Measurements from ENCODE around the gene KCP. TPM values are rescaled to one million over a fixed set of nuclear protein-coding genes. Genes with fewer than 3 reads are reported as not detected.

KCP gene
- polyA plus RNA-seq, 1 donor from 2014 or later = 0.31 TPM

GRCh38 chr7:128865996-128866877 lies 44.3 kb downstream of the KCP start:
- H3K4me3 ChIP-seq (ENCODE audit: low read length) = no peak overlapping the region
- TF ChIP-seq REST (IDR thresholded peaks at IDR 0.05; ENCODE audit: borderline replicate concordance) (no peak), RAD21 (conservative IDR thresholded peaks at IDR 0.05) (no peak), EZH2 (IDR thresholded peaks at IDR 0.05; ENCODE audit: borderline replicate concordance, insufficient read depth, low read length, poor library complexity, severe bottlenecking) (no peak), SMC3 (conservative IDR thresholded peaks at IDR 0.05; ENCODE audit: poor library complexity) (no peak), MXI1 (conservative IDR thresholded peaks at IDR 0.05; ENCODE audit: poor library complexity, severe bottlenecking) (no peak), POLR2AphosphoS5 (IDR thresholded peaks at IDR 0.05) (no peak), CTCF (IDR thresholded peaks at IDR 0.05; ENCODE audit: poor library complexity, severe bottlenecking) (no peak), EP300 (conservative IDR thresholded peaks at IDR 0.05; ENCODE audit: poor library complexity, severe bottlenecking) (no peak), TAF1 (IDR thresholded peaks at IDR 0.05; ENCODE audit: low read depth) (no peak)
- H3K79me2 ChIP-seq (replicated peaks; ENCODE audit: insufficient read depth, low read length) = peaks cover 11% of the 10 kb centered on the region
- H3K9me3 ChIP-seq (ENCODE audit: low read length) = no peaks in the 10 kb centered on the region
- no peak overlapping the region for H3K27ac ChIP-seq (ENCODE audit: low read length)
- H3K4me2 ChIP-seq (ENCODE audit: low read length) = no peak overlapping the region
- H3K9me2 ChIP-seq (ENCODE audit: insufficient read depth, low read length) = no peaks in the 10 kb centered on the region
- no peak overlapping the region for H3K9ac ChIP-seq (ENCODE audit: low read length)
- H4K20me1 ChIP-seq (ENCODE audit: insufficient read depth) = no peaks in the 10 kb centered on the region
- peaks cover 27% of the 10 kb centered on the region for H3K27me3 ChIP-seq (ENCODE audit: insufficient read depth, low read depth, low read length)
- H2AFZ ChIP-seq (ENCODE audit: low read depth, low read length) = no peak overlapping the region
- no peaks in the 10 kb centered on the region for H3K36me3 ChIP-seq (ENCODE audit: insufficient read depth, low read length)
- H3F3A ChIP-seq (ENCODE audit: insufficient read depth, low read length, poor library complexity, severe bottlenecking) = no peaks in the 10 kb centered on the region

GRCh38 chr7:128865303-128865702 lies 45.2 kb downstream of the KCP start:
- Histone ChIP-seq H3K4me2 (ENCODE audit: low read length) (no peak overlapping the region), H3K9me2 (ENCODE audit: insufficient read depth, low read length) (no peaks in the 10 kb centered on the region), H3K79me2 (replicated peaks; ENCODE audit: insufficient read depth, low read length) (peaks cover 11% of the 10 kb centered on the region), H3K9ac (ENCODE audit: low read length) (no peak overlapping the region), H3F3A (ENCODE audit: insufficient read depth, low read length, poor library complexity, severe bottlenecking) (no peaks in the 10 kb centered on the region), H3K36me3 (ENCODE audit: insufficient read depth, low read length) (no peaks in the 10 kb centered on the region), H3K9me3 (ENCODE audit: low read length) (no peaks in the 10 kb centered on the region), H3K27ac (ENCODE audit: low read length) (no peak overlapping the region), H4K20me1 (ENCODE audit: insufficient read depth) (no peaks in the 10 kb centered on the region), H2AFZ (ENCODE audit: low read depth, low read length) (no peak overlapping the region), H3K4me3 (ENCODE audit: low read length) (no peak overlapping the region), H3K27me3 (ENCODE audit: insufficient read depth, low read depth, low read length) (peaks cover 23% of the 10 kb centered on the region)
- TF ChIP-seq TAF1 (IDR thresholded peaks at IDR 0.05; ENCODE audit: low read depth) = no peak
- TF ChIP-seq MXI1 (conservative IDR thresholded peaks at IDR 0.05; ENCODE audit: poor library complexity, severe bottlenecking) = no peak
- no peak for TF ChIP-seq EZH2 (IDR thresholded peaks at IDR 0.05; ENCODE audit: borderline replicate concordance, insufficient read depth, low read length, poor library complexity, severe bottlenecking)
- no peak for TF ChIP-seq REST (IDR thresholded peaks at IDR 0.05; ENCODE audit: borderline replicate concordance)
- TF ChIP-seq CTCF (IDR thresholded peaks at IDR 0.05; ENCODE audit: poor library complexity, severe bottlenecking) = no peak
- TF ChIP-seq POLR2AphosphoS5 (IDR thresholded peaks at IDR 0.05) = no peak
- no peak for TF ChIP-seq SMC3 (conservative IDR thresholded peaks at IDR 0.05; ENCODE audit: poor library complexity)
- TF ChIP-seq RAD21 (conservative IDR thresholded peaks at IDR 0.05) = no peak
